ENCODE data around the gene POLD2.

Gene POLD2

GRCh38 chr7:44124822-44125202 lies 1.5 kb upstream of the POLD2 start:
- no peak for TF ChIP-seq CTCF (IDR thresholded peaks at IDR 0.05; ENCODE audit: low read depth, low read length, missing control alignments)
- no peak overlapping the region for H3K4me3 ChIP-seq (replicated peaks; ENCODE audit: low read depth, low read length)

GRCh38 chr7:44122529-44122928 lies 819 bp downstream of the POLD2 start:
- DNase-seq (ENCODE audit: extremely low read depth, low read depth): no peak
- no peak for TF ChIP-seq CTCF (IDR thresholded peaks at IDR 0.05; ENCODE audit: low read depth, low read length, missing control alignments)
- peak overlapping the region; percentile 77 for H3K4me3 ChIP-seq (replicated peaks; ENCODE audit: low read depth, low read length)

More at GRCh38 chr7:44124822-44125202, 1.5 kb upstream of the POLD2 start:
- DNase-seq (ENCODE audit: extremely low read depth, low read depth): no peak

GRCh38 chr7:44121761-44122420 lies 1.5 kb downstream of the POLD2 start:
- H3K4me3 ChIP-seq (replicated peaks; ENCODE audit: low read depth, low read length): peak overlapping the region; percentile 77
- no peak for DNase-seq (ENCODE audit: extremely low read depth, low read depth)
- no peak for TF ChIP-seq CTCF (IDR thresholded peaks at IDR 0.05; ENCODE audit: low read depth, low read length, missing control alignments)

DNA sequence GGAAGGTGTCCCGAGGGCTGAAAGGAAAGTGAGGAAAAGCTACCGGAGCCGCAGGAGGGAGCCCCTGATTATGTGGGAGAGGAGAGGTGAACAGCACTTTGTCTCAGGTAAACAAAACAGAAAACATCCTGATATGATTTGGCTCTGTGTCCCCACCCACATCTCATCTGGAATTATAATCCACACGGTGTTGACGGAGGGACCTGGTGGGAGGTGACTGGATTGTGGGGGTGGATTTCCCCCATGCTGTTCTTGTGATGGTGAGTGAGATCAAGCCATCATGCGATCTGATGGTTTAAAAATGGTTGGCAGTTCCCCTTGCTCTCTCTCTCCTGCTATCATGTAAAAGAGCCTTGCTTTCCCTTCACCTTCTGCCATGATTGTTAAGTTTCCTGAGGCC lies 3.0 kb downstream of the POLD2 start:
- no peak overlapping the region for H3K4me3 ChIP-seq (replicated peaks; ENCODE audit: low read depth, low read length)
- no peak for TF ChIP-seq CTCF (IDR thresholded peaks at IDR 0.05; ENCODE audit: low read depth, low read length, missing control alignments)

GRCh38 chr7:44119829-44120380 lies 3.4 kb downstream of the POLD2 start:
- H3K4me3 ChIP-seq (replicated peaks; ENCODE audit: low read depth, low read length): no peak overlapping the region
- no peak for TF ChIP-seq CTCF (IDR thresholded peaks at IDR 0.05; ENCODE audit: low read depth, low read length, missing control alignments)
- no peak for DNase-seq (ENCODE audit: extremely low read depth, low read depth)

More for the DNA sequence above, 3.0 kb downstream of the POLD2 start:
- DNase-seq (ENCODE audit: extremely low read depth, low read depth): no peak

- no peak for TF ChIP-seq CTCF (IDR thresholded peaks at IDR 0.05; ENCODE audit: low read depth, low read length, missing control alignments)
- no peak for DNase-seq (ENCODE audit: extremely low read depth, low read depth)
- H3K4me3 ChIP-seq (replicated peaks; ENCODE audit: low read depth, low read length): no peak overlapping the region
Measured at GRCh38 chr7:44117801-44118429, 5.4 kb downstream of the POLD2 start.
